ENCODE results near the gene MTA3.

DNA sequence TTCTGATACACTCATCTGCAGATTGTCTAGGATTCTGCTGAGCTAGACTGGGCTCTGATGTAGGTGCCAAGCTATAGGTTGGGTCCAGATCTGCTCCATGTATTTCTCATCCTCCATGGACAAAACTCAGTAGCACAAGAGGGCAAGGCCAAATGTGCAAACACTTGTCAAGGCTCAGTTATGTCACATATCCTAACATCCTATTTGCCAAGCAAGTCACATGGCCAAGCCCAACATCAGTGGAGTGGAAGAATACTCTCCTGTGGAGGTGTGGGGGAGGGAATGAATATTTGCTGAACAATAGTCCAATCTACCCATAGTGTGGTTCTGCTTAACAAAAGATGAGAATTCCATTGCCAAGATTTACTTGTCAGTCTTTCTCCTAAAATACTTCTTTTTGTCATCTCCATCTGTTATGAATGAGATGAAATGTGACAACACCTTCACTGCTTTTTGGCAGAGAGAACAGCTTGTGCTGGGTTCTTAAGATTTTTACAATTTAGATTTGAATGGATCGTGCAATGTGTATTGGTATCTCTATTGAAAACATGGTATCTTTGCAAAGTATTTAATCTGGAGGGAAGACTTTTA lies 105.7 kb downstream of the MTA3 start:
- TF ChIP-seq, protein P1, sequence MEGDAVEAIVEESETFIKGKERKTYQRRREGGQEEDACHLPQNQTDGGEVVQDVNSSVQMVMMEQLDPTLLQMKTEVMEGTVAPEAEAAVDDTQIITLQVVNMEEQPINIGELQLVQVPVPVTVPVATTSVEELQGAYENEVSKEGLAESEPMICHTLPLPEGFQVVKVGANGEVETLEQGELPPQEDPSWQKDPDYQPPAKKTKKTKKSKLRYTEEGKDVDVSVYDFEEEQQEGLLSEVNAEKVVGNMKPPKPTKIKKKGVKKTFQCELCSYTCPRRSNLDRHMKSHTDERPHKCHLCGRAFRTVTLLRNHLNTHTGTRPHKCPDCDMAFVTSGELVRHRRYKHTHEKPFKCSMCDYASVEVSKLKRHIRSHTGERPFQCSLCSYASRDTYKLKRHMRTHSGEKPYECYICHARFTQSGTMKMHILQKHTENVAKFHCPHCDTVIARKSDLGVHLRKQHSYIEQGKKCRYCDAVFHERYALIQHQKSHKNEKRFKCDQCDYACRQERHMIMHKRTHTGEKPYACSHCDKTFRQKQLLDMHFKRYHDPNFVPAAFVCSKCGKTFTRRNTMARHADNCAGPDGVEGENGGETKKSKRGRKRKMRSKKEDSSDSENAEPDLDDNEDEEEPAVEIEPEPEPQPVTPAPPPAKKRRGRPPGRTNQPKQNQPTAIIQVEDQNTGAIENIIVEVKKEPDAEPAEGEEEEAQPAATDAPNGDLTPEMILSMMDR (conservative IDR thresholded peaks at IDR 0.05; ENCODE audit: low read depth, low read length), result no peak
- no peak for TF ChIP-seq EZH2 (IDR thresholded peaks at IDR 0.05; ENCODE audit: borderline replicate concordance, low read depth, low read length, poor library complexity, severe bottlenecking)

Data from A673 (cell line).